Measurements from ENCODE around the gene CAVIN1.

DNA sequence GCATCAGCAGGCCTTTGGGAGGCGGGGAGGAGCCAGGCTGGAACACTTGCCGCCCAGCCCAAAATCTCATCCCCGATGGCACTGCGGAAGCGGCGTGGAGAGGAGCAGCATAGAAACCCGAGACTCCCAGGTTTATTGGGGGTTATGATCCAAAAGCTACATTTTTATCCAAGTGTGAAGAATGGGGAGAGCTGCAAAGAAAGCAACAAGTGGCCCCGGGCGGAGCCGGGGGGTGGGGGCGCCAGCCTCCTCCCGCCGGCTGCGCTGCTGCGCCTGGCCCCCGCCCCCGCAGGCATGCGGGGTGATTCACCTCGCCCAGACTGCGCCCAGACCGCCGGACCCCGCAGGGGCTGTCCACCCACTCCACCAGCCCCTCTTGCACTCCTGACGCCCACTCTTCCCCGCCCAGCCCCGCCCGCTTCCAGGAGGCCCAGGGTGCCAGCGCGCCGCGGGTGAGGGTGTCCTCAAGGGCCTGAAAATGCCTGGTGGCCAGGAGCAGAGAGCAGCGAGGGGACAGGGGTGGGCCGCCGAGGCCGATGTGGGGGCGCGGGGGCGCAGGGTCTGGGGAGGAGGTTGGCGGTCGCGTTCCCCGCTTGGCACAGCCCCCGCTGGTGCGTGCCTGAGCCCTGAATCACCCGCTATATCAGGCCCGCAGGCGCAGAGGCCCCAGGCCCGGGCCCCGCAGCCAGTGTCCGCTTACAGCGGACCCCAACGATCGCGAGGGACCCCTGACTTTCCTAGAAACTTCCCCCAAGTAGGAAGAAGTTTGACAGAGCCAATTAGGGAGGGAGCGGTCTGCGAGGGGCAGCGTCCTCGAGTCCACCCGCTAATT, 1.3 kb downstream of the CAVIN1 start:
- TF ChIP-seq CTCF (IDR thresholded peaks at IDR 0.05) (no peak), EP300 (IDR thresholded peaks at IDR 0.05) (no peak), POLR2AphosphoS5 (IDR thresholded peaks at IDR 0.05) (peak in 1 of 2 donors; percentile 5), POLR2A (IDR thresholded peaks at IDR 0.05) (no peak)
